Measurements from ENCODE around the gene TTC28.

TTC28 gene

GRCh38 chr22:27961680-27962079, 718.0 kb downstream of the TTC28 start:
- no peak for DNase-seq (ENCODE audit: low read depth)

DNA sequence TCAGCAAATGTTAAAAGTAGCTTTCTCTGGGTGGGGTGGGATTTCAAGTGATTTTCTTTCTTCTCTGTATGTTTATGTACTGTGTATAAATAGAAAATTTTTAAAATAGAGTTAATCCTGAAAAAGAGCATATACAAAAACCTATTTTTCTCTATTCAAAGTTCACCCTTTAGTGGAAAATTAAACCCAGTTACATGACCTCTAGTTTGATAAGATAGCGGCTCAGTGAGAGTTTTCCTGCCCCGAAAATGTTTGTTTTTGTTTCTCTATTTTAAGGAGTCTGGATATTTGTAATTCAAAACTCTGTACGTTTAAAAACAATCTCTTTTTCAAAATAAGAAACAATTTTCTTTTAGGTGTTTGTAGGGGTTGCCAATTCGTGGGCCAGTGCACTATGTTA, 718.5 kb downstream of the TTC28 start:
- DNase-seq (ENCODE audit: low read depth) = no peak

DNA sequence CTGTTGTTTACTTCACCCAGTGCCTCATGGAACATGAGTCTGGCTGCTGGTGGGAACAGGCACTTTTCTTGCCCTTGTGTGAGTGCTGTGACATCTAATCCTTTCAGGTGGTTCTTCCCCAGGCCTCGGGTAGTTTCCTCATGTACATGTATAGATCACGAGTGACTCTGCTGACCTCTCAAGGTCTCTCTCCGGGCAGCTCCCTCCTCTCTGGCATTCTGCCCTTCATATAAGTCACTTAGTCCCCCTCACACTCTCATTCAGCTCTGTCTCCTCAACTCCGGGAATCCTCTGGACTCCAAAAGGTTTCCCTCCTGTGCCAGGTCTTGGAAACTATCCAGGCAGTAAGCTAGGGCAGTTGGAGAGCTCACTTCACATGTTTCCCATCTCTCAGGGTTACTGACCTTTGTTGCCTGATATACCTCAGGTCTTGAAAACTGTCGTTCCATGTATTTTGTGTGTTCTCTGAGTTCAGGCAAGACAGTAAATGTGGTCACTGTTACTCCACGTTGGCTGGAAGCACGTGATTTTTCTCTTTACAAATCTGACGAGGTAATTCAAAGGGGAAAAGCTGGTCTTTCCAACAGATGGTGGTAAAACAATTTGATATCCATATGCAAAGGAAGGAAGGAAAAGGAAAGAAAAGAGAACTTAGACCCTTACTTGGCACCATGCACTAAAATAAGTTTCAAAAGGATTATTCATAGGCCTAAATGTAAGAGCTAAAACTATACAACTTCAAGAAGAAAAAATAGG, 720.1 kb downstream of the TTC28 start:
- no peak for DNase-seq (ENCODE audit: low read depth)

GRCh38 chr22:27952779-27953178, 726.9 kb downstream of the TTC28 start:
- no peak for DNase-seq (ENCODE audit: low read depth)

GRCh38 chr22:27952091-27952490, 727.5 kb downstream of the TTC28 start:
- no peak for DNase-seq (ENCODE audit: low read depth)

DNA sequence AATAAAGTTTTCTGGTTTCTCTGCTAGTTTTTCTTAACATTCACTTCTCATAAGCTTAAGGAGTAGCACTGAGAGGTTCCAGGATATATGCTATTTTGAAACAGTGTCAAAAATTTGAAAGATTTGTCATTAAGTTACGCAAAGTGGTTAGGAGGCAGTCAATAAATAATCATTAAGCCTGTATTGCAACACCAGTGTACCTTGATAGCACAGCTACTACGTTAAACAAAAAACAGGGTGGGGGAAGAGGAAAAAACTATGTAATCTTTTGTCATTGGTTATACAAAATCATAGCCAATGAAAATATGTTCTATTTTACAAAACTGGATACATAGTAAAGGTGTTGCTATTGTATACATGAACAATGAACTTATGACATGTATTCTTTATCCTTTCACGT, 730.2 kb downstream of the TTC28 start:
- no peak for DNase-seq (ENCODE audit: low read depth)

GRCh38 chr22:27948569-27948968, 731.1 kb downstream of the TTC28 start:
- no peak for DNase-seq (ENCODE audit: low read depth)

GRCh38 chr22:27947448-27947847, 732.2 kb downstream of the TTC28 start:
- no peak for DNase-seq (ENCODE audit: low read depth)

- no peak for DNase-seq (ENCODE audit: low read depth)
These were observed 738.5 kb downstream of the TTC28 start for GRCh38 chr22:27941143-27941542.

DNA sequence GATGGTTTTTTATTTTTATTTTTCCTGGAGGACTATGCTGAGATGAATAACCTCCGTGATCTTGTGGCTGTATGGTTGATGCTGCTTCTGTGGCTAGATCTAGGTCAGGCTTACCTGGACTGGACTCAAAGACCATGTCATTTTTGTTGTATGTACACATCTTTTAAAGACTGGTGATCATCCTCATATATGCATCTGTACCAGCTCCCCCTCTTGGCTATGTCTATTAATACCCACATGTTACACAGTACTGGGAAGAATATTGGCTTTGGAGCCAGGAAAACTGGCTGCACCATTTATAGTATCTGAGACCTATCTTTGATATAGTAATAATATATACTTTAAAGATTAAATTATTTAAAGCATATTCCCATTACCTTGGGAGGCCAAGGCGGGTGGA, 742.2 kb downstream of the TTC28 start:
- no peak for DNase-seq (ENCODE audit: low read depth)

GRCh38 chr22:27935897-27936296, 743.7 kb downstream of the TTC28 start:
- no peak for DNase-seq (ENCODE audit: low read depth)

DNA sequence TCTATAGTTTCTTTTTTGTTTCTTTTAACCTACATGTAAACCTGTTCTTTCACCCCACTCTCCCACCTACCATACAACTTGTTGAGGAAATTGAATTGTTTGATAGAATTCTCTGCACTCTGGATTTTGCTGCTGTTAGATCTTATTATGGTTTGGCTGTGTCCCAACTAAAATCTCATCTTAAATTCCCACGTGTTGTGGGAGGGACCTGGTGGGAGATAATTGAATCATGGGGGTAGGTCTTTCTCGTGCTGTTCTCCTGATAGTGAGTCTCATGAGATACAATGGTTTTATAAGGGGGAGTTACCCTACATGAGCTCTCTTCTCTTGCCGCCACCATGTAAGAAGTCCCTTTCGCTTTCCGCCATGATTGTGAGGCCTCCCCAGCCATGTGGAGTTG, 745.6 kb downstream of the TTC28 start:
- DNase-seq (ENCODE audit: low read depth) = no peak

DNA sequence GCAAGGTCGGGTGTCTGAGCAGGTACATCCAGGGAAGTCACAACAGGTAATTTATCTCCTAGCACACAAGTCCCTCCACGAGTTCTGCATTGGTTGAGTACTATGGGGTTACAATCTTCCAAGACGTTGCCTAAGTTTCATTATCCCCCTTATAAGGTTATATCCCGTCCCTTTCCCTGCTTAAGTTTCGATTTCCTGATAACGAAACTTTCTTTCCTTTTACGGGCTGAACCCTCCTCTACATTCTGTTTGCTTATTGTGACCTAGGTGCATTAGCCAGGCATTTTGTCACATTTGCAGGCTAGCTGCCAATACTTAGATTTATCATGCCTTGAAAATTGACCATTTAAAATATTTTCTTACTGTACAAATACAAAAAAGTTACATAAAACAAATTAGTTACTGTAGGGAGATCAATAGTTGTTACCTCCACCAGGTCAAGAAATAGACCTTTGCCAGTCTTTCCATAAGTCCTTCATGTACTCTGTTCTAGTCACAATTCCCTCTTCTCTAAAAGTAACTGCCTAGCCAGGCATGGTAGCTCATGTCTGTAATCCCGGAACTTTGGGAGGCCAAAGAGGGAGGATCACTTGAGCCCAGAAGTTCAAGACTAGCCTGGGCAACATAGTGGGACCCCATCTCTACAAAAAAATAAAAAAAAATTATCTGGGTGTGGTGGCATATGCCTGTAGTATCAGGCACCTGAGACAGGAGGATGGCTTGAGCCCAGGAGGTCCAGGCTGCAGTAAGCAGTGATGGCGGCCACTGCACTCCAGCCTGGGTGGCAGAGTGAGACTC, 746.3 kb downstream of the TTC28 start:
- no peak for DNase-seq (ENCODE audit: low read depth)

DNA sequence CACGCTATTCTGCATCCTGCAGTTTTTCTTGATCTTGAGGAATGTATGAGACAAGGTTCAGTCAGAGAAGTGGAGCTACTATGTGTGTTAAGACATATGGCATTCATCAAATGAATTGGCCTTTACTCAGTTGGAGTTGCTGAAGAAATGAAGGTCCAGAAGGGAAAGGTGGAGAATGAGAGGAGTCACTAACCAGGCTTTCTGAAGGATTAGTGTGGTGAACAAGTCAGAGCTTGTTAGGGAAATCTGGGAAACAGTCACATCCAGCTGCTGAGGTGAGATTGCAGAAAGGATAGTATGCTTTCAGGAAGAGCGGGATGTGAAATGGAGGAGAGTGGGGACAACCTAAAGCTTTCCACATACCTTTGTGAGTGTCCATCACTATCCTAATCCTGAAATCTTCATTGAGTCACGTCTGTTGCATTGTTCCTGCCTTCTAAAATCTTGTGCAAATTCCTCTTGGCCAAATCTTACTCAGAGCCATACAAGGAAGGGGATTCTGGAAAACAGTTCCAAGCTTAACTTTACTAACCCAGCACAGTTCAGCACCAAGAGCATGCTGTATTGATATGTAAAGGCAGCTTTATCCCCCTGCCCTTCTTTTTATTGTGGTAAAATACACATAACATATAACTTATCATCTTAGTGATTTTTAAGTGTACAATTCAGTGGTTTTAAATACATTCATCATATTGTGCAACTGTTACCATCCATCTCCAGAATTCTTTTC, 749.1 kb downstream of the TTC28 start:
- no peak for DNase-seq (ENCODE audit: low read depth)
